AG04450 (cell line): Measurements from ENCODE around the gene DRC7. TPM values are rescaled to one million over a fixed set of nuclear protein-coding genes. Genes with fewer than 3 reads are reported as not detected.

Experiments used
- CTCF ChIA-PET: fragments of 300-600, 350-600 bp; formaldehyde crosslinking; extraction: SDS; loops from one replicate; lab custom pipeline; 2022; ENCODE audit warnings: antibody characterized with exemption, inconsistent platforms; lab: Charles Lee
- POLR2A ChIA-PET: fragments of 350-600 bp; formaldehyde crosslinking; extraction: SDS; loops from one replicate; lab custom pipeline; 2021; ENCODE audit warnings: antibody characterized with exemption, inconsistent platforms; lab: Yijun Ruan, JAX
- DNase-seq: peaks from one replicate; pipeline ENCODE4 v3.0.0-alpha.2; 2011; ENCODE audit warnings: low read depth, low spot score
- H3K27ac ChIP-seq: one replicate; pipeline ENCODE4 v1.5.1; 2012; ENCODE audit warnings: low read depth, low read length, control low read depth
- H3K27me3 ChIP-seq: one replicate; pipeline ENCODE4 v1.6.0; 2012; ENCODE audit warnings: low read length; ENCODE audit not compliant: control insufficient read depth, insufficient read depth
- H3K4me3 ChIP-seq: 2 replicates; pipeline ENCODE4 v1.5.1; 2011; ENCODE audit warnings: mild to moderate bottlenecking, low read depth, low read length, control low read depth
- H3K9me3 ChIP-seq: 2 replicates; pipeline ENCODE4 v1.5.1; 2012; ENCODE audit warnings: low read length; ENCODE audit not compliant: control insufficient read depth, insufficient read depth
- CTCF ChIP-seq: IDR thresholded peaks from 2 replicates; pipeline ENCODE4 v1.5.1; 2011; ENCODE audit warnings: low read depth, low read length, control low read depth, inconsistent platforms
- polyA plus RNA-seq: library from polyadenylated mRNA; depleted of rRNA; stranded (reverse); fragments of >200 nt; gene quantifications from 2 replicates; pipeline ENCODE4 v1.2.3, GENCODE V29; 2011

Gene DRC7
- polyA plus RNA-seq, 1 experiment = not detected

GRCh38 chr16:57757883-57758282 lies 63.3 kb downstream of the DRC7 start:
- DNase-seq = no peak
- CTCF ChIA-PET = interaction anchor here (0.6 to 4.6 kb wide), 10 partner anchors 12 to 247 kb away, joined by 3 to 46 read pairs (median 4); no protein-coding TSS in a partner anchor
- Histone ChIP-seq H3K27ac (no peak overlapping the region), H3K27me3 (no peaks in the 10 kb centered on the region), H3K9me3 (no peaks in the 10 kb centered on the region; the same call in 1 of the 2 replicates), H3K4me3 (no peak overlapping the region)
- no peak for TF ChIP-seq CTCF
- POLR2A ChIA-PET = no interaction called here

GRCh38 chr16:57758331-57759117 lies 63.9 kb downstream of the DRC7 start:
- Histone ChIP-seq H3K27ac (no peak overlapping the region), H3K27me3 (no peaks in the 10 kb centered on the region), H3K9me3 (no peaks in the 10 kb centered on the region; the same call in 1 of the 2 replicates), H3K4me3 (no peak overlapping the region)
- no peak for TF ChIP-seq CTCF
- POLR2A ChIA-PET = no interaction called here
- CTCF ChIA-PET = interaction anchor here (1.3 to 4.6 kb wide), 8 partner anchors 13 to 246 kb away, joined by 3 to 46 read pairs (median 6); no protein-coding TSS in a partner anchor
- no peak for DNase-seq

GRCh38 chr16:57759131-57759530 lies 64.5 kb downstream of the DRC7 start:
- Histone ChIP-seq H3K9me3 (no peaks in the 10 kb centered on the region; the same call in 1 of the 2 replicates), H3K27ac (no peak overlapping the region), H3K27me3 (no peaks in the 10 kb centered on the region), H3K4me3 (no peak overlapping the region)
- no peak for DNase-seq
- TF ChIP-seq CTCF = no peak
- CTCF ChIA-PET = interaction anchor here (4.6 kb wide), 1 partner anchor 104 kb away, joined by 46 read pairs; no protein-coding TSS in a partner anchor
- POLR2A ChIA-PET = no interaction called here

- Histone ChIP-seq H3K27me3 (no peaks in the 10 kb centered on the region), H3K4me3 (no peak overlapping the region), H3K9me3 (no peaks in the 10 kb centered on the region; the same call in 1 of the 2 replicates), H3K27ac (no peak overlapping the region)
- no peak for DNase-seq
- ChIA-PET POLR2A (no interaction called here), CTCF (interaction anchor here (1.0 to 1.2 kb wide), 2 partner anchors 104 to 147 kb away, joined by 4 to 8 read pairs; no protein-coding TSS in a partner anchor)
- TF ChIP-seq CTCF = no peak
Measured at GRCh38 chr16:57759541-57760356, 65.1 kb downstream of the DRC7 start.
